GM12874 (cell line): ENCODE data around the gene KIF26B.

Source experiments
- TF ChIP-seq, protein P1 (sequence below): IDR thresholded peaks from 2 replicates; pipeline ENCODE4 v1.5.1; 2011; ENCODE audit warnings: low read depth, mild to moderate bottlenecking, control low read depth, low read length, moderate library complexity; ENCODE audit not compliant: insufficient read depth

The KIF26B gene

GRCh38 chr1:245684571-245684970, 529.8 kb downstream of the KIF26B start:
- TF ChIP-seq, protein P1, sequence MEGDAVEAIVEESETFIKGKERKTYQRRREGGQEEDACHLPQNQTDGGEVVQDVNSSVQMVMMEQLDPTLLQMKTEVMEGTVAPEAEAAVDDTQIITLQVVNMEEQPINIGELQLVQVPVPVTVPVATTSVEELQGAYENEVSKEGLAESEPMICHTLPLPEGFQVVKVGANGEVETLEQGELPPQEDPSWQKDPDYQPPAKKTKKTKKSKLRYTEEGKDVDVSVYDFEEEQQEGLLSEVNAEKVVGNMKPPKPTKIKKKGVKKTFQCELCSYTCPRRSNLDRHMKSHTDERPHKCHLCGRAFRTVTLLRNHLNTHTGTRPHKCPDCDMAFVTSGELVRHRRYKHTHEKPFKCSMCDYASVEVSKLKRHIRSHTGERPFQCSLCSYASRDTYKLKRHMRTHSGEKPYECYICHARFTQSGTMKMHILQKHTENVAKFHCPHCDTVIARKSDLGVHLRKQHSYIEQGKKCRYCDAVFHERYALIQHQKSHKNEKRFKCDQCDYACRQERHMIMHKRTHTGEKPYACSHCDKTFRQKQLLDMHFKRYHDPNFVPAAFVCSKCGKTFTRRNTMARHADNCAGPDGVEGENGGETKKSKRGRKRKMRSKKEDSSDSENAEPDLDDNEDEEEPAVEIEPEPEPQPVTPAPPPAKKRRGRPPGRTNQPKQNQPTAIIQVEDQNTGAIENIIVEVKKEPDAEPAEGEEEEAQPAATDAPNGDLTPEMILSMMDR, result no peak

- TF ChIP-seq, protein P1, result no peak
Measured at GRCh38 chr1:245685111-245685810, 530.5 kb downstream of the KIF26B start.

DNA sequence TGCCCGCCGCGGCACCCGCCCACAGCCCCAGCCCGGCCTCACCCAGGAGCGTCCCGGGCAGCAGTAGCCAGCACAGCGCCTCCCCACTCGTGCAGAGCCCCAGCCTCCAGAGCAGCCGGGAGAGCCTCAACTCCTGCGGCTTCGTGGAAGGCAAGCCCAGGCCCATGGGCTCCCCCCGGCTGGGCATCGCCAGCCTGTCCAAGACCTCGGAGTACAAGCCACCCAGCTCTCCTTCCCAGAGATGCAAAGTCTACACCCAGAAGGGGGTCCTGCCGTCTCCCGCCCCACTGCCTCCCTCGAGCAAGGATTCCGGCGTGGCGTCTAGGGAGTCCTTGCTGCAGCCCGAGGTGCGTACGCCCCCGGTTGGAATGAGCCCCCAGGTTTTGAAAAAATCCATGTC, 531.2 kb downstream of the KIF26B start:
- TF ChIP-seq, protein P1, result no peak

DNA sequence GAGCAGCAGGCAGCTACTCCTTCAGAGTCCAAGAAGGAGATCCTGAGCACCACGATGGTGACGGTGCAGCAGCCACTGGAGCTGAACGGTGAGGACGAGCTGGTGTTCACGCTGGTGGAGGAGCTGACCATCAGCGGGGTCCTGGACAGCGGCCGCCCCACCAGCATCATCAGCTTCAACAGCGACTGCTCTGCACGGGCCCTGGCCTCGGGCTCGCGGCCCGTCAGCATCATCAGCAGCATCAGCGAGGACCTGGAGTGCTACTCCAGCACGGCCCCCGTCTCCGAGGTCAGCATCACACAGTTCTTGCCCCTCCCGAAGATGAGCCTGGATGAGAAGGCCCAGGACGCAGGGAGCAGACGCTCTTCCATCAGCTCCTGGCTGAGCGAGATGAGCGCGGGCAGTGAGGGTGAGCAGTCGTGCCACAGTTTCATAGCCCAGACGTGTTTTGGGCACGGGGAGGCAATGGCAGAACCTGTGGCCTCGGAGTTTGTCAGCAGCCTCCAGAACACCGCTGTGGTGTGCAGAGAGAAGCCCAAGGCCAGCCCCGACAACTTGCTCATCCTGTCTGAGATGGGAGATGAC, 531.8 kb downstream of the KIF26B start:
- TF ChIP-seq, protein P1, result no peak

- TF ChIP-seq, protein P1, result no peak
Measured at GRCh38 chr1:245687152-245687635, 532.4 kb downstream of the KIF26B start.

GRCh38 chr1:245687636-245688535, 533.1 kb downstream of the KIF26B start:
- TF ChIP-seq, protein P1, result no peak
